Non-pigmented ciliary epithelial cell (primary cell): ENCODE results near the gene RAP2A.

ENCODE experiments used
- DNase-seq: peaks from one replicate; pipeline ENCODE4 v3.0.0-alpha.2; 2010; ENCODE audit warnings: low read depth

The RAP2A gene

GRCh38 chr13:97422118-97423054 is 11.6 kb upstream of the RAP2A start:
- DNase-seq = no peak

GRCh38 chr13:97423300-97424045 is 10.5 kb upstream of the RAP2A start:
- DNase-seq = no peak

GRCh38 chr13:97425590-97425989 is 8.4 kb upstream of the RAP2A start:
- DNase-seq = no peak

GRCh38 chr13:97426695-97427094 is 7.3 kb upstream of the RAP2A start:
- DNase-seq = no peak

GRCh38 chr13:97429681-97430081 is 4.3 kb upstream of the RAP2A start:
- no peak for DNase-seq

GRCh38 chr13:97430296-97430695 is 3.7 kb upstream of the RAP2A start:
- DNase-seq = no peak

- DNase-seq = no peak
Measured at GRCh38 chr13:97431171-97431764, 2.7 kb upstream of the RAP2A start.

- DNase-seq = no peak
Measured at GRCh38 chr13:97432232-97432916, 1.6 kb upstream of the RAP2A start.

- peak; percentile 100 for DNase-seq
Measured at GRCh38 chr13:97432917-97433726, 847 bp upstream of the RAP2A start.

- DNase-seq = no peak
Measured at GRCh38 chr13:97434397-97435201, 630 bp downstream of the RAP2A start.

GRCh38 chr13:97435323-97435722 is 1.4 kb downstream of the RAP2A start:
- DNase-seq = no peak

- no peak for DNase-seq
Measured at GRCh38 chr13:97435794-97436193, 1.8 kb downstream of the RAP2A start.

- no peak for DNase-seq
Measured at GRCh38 chr13:97436845-97437244, 2.9 kb downstream of the RAP2A start.

GRCh38 chr13:97437729-97438128 is 3.8 kb downstream of the RAP2A start:
- DNase-seq = no peak

- DNase-seq = no peak
Measured at GRCh38 chr13:97438856-97439595, 5.1 kb downstream of the RAP2A start.

- no peak for DNase-seq
Measured at GRCh38 chr13:97440598-97441170, 6.7 kb downstream of the RAP2A start.

- no peak for DNase-seq
Measured at GRCh38 chr13:97441368-97441767, 7.4 kb downstream of the RAP2A start.

GRCh38 chr13:97445522-97446187 is 11.7 kb downstream of the RAP2A start:
- DNase-seq = no peak

- DNase-seq = no peak
Measured at GRCh38 chr13:97446448-97446847, 12.5 kb downstream of the RAP2A start.
